CMK (cell line): ENCODE results near the gene PDZRN3.

ENCODE experiments used
- DNase-seq: peaks from one replicate; pipeline ENCODE4 v3.0.0-alpha.2; 2010; ENCODE audit warnings: low read depth

The PDZRN3 gene

DNA sequence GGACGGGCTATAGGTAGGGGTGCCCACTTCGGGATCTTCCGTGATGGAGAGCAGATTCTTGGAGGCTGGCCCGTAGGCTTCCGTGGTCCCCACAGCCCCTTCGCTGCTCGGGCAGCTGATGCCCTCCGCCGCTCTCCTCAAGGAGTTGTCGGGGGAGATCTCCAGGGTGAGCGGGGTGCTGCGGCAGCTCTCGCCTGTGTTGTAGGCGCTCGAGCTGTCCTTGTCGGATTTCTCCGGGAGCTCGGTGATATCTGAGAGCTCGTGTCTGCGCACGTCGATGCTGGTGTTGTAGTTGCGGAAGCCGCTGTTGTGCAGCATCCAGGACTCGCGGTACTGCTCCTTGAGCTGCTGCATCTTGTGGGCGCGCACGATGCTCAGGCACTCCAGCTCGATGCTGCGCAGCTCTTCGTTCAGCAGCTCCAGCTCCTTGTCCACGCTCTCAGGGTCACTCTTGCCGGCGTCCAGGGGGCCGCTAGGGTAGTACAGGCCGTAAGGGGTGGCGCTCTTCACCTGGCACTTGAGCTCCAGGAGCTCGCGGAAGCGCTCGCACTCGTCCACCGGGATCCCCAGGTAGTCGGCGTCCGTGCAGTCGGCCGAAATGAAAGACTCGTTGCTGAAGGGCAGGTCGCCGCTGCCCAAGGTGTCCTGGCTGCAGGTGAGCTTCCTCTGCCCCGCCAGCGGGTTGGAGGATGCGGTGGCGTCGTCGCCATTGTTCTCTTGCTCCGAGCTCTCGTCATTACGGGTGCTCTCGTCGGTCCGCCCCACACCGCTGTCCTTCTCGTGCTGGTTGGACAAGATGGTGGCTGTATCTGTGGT lies 240.4 kb downstream of the PDZRN3 start:
- DNase-seq = no peak

DNA sequence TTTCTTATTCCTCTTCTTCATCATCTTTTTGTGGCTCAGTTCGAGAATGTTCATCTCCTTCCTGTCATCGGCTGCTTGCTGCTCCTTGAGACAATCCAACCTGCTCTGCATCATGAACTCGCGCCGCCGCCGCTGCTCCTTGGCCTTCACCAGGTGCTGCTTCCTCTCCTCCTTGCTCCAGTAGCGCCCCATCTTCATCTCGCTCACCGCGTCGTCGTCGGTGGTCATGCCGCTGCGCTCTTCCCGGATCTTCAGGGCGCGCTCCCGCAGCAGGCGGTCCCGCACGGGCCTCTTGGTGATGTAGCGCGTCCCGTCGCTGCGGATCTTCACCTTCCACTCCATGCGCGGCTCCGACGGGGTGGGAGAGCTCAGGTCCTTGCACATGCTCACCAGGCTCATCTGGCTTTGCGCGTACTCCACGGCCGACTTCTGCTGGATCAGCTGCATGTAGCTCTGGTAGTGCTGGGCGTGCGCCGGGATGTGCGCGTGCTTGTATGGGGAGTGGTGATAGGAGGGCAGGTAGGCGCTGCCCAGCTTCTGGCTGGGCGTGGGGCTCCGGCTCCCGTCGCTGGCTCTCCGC lies 241.2 kb downstream of the PDZRN3 start:
- DNase-seq = no peak

DNA sequence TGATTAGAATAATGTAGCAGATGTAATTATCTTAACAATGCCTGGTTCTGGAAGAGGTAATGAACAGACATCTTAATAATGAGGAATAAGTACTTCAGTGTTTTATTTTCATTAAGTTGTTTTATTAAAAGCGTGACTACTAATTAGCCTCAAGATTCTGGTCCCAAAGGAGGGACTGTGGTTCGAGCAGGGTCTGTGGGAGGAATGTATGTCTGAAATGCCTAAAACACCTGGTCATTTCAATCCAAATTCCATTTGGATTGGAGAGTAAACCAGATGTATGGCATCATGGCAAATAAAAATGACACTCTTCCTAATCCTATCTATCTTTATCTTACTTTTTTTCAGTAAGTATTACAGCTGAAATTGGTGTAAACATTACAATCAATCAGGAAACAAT lies 243.2 kb downstream of the PDZRN3 start:
- DNase-seq = no peak

DNA sequence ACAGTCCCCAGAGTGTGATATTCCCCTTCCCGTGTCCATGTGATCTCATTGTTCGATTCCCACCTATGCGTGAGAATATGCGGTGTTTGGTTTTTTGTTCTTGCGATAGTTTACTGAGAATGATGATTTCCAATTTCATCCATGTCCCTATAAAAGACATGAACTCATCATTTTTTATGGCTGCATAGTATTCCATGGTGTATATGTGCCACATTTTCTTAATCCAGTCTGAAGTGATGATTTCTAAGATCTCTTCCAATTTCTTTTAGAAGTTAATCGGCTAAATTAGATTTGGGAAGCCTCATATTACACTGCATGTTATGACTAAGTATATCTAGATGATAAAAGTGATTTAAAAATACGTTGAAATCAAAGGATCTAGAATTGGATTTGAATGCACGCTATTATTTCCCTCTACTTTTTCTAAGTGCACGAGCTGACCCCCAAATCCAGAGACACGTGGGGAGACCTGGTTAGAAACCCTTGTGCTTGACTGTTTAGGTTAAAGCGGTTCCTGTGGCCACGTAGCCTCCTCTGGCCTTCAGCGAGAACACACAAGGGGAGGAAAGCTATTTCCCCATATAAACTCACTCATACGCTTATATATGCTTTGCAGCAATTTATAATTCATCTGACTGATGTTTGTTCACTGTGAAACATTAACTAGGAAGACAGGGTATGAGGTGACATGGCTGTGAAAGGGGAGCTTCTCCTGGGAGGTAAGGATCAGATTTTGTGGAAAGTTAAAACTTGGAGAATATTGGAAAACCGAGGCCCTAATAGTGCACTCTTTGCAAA lies 243.8 kb downstream of the PDZRN3 start:
- DNase-seq = no peak

DNA sequence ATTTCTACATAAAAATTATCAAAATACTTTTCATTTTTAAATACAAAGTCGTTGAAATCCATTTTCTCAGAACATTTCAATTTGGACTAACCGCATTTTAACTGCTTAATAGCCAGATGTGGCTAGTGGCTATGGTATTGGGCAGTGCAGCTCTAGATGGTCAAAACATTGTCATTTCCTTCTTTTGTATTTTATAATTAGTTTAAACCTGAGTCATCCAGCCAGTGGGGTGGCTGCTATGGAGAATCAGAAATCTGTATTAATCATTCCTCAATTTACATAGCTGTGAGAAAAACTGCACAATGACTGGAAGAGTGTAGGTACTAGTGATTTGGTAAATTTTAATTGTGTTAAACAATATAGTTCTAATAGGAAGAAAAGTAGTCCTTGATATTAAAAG lies 245.3 kb downstream of the PDZRN3 start:
- DNase-seq = no peak

DNA sequence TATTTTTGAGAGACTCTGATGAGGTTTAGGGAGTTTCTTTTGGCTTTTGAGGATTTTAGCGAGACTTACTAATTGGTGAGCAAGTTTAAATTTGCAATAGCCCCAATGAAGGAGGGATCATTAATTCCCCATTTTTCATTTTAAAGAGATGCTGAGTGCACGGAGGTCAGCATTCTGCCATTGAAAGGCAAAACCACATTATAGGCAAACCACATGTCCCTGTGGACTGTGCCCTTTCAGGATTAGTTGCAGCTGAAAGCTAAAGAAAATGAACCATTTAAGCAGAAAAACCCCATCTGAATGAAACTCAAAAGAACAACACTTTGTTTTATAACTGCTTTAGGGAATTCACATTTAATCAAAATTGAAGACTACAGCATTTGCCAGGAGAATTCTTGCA lies 246.5 kb downstream of the PDZRN3 start:
- no peak for DNase-seq

DNA sequence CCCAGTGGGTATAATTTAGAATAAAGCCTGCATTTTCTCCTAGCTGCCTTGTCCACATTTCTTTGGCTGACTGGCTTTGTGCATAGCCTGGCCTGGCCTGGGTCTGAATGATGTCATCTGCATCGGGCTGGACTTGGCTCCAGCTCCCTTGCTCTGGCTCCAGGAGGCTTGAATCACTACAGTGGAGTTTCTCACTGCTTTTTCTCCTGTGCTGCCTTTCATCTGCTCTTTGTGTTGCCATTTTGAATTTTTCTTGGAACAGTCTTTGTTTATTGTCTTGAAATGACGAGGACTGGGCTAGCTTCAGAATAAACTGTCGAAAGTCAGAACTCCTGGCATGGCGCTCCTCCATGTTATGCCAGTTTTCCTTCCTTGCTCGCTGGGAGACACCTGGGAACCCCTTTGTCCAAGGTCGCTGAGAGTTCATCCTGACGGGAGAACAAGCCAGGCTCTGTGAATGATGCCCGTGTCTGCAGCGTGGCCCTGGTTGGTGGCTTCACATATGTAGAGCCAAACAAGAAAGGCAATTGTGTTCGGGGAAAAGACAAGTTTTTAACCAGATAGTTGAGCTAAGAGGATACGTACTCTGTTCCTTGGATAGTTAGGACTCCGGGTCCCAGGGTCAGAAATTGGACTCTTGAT lies 258.9 kb downstream of the PDZRN3 start:
- no peak for DNase-seq

DNA sequence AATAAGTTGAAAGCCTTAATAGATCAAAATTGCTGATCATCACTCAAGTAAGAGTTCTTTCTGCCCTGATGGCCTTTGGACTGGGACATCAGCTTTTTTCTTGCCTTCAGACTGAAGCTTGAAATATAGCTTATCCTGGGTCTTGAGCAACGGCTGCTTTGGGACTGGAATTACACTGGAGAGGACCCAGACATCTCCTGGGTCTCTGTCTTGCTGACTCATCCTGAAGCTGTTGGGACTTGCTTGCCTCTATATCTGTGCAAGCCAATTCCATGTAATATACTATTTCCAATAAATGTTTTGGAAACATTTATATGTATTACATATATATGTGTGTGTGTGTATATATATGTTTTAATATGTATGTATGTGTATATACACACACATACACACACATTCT lies 260.2 kb downstream of the PDZRN3 start:
- no peak for DNase-seq

DNA sequence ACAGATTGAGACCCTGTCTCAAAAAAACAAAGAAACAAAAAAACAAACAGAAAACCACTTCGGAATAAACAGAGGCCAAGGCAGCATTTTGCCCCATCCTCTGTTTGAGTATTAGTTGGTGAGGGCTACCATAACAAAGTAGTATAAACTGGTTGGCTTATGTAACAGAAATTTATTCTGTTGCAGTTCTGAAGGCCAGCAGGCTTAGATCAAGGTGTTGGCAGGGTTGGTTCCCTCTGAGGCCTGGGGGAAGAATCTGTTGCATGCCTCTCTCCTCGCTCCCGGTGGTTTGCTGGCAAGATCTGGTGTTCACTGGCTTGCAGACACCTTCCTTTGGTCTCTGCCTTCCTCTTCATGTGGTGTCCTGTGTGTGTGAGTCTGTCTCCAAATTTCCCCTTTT lies 261.6 kb downstream of the PDZRN3 start:
- DNase-seq = no peak

DNA sequence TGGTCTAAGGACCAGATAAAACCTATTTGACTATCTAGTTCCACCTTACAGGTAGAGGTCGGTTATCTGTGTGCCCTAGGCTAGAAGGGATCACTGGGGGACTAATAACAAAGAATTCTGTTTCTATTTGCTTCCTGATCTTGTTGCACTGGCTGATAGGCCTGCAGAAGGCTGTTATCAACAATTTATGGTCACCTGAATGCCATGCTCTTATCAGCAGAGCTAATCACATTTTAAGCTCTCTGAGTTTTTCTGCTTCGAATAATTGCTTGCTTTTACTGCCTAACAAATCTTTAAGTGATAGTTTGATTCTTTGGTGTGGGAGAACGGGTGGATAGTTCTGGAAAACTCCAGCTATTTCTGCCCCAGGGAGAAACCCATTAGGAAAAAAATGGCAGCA lies 263.1 kb downstream of the PDZRN3 start:
- no peak for DNase-seq

DNA sequence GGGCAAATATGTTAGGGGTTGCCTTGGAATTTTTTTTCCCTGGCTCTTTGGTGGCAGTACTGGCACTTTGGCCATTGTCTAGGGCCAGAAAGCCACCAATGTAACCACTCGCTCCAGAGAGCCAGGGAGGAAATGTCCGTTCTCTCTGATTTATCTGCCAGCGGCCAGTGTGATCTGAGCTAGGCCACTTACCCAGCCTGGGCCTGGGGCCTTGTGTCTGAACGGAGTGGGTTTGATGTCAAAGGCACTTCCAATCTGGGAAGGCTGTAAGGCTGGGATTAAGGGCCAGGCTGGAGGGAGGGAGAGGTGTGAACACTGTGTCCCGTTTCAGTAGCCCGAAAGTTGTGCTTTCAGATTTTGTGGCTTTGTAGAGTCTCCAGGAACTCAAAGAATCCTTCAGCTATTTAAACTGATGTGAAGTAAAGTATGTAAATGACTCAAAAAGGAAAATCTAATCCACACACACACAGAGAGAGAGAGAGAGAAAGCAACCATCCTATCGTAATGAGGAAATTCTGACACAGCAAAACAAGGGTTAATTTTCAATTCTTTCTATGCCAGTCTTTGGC lies 271.0 kb downstream of the PDZRN3 start:
- DNase-seq = no peak

DNA sequence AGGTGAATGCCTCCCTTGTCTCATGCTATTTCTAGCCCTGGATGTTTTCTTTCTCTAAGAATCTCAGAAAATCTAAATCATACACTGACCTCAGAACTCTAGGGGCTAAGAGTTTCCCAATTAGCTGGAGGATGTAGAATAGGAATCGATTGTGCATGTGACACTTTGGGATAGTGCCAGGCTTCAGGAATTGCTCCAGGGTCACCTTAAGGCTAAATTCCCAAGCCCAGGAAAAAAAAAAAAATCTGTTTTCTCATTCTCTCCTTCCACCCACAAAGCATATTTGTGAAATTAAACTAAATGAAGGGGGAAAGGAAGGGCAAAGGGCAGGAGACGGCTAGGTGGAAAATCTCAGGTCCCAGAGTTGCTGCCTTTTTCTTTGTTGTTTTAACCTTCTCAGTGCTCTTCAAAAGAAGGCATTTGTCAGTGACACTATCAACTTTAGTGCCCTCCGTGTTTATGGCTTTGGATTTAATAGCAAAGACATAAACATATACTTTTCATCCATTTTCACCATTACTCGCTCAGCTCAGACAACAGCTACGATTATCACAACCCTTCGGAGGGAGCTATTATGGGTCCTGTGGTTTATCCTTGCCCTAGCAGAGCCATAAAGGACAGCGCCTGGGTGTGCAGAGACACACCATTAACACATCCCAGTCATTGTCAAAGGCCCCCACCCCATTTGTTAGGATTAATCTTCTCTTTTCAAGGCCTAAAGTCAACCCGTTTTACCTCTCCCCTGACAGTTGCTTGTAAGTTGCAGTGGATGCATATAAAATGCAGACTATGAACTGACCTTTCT lies 271.7 kb downstream of the PDZRN3 start:
- no peak for DNase-seq

DNA sequence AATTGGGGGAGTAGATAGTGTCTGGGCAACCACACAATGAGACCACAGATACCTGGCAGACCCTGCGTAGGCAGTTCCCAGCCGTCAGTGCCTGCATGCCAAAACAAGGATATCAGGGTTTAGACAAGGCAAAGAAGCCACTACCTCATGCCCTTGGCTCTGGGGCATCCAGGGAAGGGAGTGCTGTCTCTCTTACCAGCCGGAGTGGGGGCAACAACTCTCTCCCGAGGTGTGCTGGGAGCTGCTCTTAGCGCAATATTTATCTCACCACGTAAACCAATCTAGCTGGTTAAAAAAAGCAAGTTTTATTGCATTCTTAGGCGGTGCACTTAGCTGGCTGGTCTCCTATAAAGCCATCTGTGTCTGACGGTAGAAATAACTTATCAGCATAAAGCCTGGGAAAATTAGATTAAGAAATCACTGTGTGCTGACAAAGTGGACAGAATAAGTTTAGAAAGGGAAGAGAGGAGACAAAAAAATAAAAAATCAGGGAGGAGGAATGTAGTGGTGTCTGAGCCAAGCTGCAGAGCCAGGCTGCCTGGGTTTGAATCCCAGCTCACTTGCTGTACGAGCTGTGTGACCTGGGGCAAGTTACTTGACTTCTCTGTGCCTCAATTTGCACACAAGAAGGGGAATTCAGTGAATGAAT lies 273.2 kb downstream of the PDZRN3 start:
- no peak for DNase-seq

DNA sequence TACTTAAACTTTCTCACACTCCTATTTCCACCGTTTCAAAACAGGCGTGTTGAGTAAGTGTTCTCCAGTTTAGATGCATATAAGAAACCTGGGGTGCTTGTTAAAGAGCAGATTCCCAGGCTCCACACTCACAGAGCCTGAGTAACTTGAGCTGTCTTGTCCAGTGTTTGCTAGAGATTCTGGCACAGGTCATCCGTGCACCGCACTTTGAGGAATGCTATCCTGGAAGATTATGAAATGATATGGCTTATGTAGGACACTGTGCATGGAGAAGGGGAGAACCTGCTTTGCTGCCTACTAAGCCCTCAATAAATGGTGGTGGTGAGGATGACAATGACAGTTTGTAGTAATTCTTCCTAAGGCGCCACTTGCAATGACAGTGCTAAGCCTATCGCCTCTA lies 273.7 kb downstream of the PDZRN3 start:
- no peak for DNase-seq

DNA sequence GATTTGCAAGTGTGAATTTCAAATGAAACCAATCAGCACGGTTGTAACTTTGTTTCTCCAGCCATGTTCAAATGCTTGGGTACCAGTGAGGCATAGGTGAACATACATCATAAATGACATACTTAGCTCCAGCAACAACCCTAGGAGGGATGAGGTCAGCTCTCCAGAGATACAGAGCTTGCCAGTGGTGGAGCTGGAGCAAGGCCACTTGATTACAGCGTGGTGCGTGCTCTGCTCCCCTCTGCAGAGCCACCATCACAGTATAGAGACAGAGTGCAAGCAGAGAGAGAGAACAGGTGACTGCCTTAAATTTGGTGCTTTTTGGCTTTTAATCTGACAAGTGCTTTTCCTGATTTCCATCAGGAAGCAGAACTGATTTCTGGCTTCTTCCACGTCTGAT lies 275.1 kb downstream of the PDZRN3 start:
- no peak for DNase-seq

DNA sequence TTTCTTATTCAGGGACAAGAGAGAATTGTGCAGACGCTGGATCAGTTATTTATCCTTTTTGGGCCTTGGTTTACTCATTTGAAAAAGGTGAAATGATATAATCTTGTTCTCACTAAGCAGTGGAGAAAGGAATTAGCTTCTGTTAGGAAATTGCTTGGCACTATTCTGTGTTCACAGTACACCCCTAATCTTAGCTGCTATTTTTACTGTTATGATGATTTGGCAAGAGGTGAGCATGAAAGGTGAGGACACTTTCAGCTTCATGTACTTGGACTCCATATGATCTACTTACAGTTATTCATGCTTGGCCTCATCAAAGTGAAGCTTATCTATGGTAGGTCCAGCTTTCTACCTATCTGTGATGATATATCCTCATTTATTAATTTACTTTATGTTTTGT lies 282.7 kb downstream of the PDZRN3 start:
- DNase-seq = no peak

DNA sequence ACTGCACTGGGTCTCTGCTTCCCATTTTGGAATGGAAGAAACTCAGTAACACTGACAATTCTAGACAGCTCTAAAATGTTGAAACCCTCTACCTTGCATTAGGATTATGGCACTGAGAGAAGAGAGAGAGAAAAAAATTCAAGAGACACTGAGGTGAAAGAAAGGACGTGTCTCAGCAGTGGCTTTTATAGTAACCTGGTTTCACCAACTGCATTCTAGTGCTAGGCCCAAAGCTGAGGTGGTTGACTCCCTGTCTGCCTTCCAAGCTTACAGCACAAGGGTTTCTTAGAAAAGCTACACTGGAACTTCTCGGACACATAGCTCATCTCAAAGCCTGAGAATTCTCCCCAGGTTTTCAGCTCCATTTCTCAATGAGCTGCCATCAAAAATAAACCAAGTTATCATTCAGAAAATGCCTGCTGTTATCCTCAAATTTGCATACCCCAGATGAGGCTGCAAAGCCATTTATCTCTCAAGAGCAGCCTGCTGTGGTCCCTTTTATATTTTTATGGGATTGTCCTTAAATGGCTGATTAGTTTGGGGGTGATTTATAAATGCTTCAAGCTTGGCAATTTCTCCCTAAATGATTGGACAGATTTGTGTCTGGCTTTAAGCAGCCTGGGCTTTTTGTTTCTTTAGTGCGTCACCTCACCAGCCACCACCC lies 283.3 kb downstream of the PDZRN3 start:
- no peak for DNase-seq

DNA sequence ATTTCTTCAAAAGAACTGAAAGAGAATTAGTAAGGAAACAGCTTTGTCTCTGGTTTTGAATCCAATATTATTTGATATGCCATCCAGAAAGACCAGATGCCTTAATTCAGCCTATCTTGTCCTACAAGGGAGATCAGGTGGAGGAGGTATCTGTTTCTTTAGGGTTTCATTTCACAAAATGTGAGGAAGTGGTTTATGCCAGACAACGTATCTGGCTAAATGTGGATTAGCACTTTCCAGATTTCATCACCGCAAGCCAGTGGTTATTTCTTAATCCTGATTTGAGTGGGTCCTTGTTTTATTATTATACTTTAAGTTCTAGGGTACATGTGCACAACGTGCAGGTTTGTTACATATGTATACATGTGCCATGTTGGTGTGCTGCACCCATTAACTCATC lies 292.2 kb downstream of the PDZRN3 start:
- DNase-seq = no peak
